GM19372 (cell line): ENCODE measurements around the gene ATG9A.
A peak's percentile ranks its signal among the peaks of the same experiment; 100 is the strongest.
"Not testable (repeated sequence)": the region's sequence is repeated elsewhere in the genome, so short reads cannot be mapped to it uniquely, and the experiment has no call there.

Source experiments
- ATAC-seq: cut with Tn5 transposase; IDR thresholded peaks from one replicate; pipeline ENCODE4 v1.9.1; 2021; ENCODE audit warnings: mild to moderate bottlenecking, low read depth, moderate library complexity; ENCODE audit not compliant: unreplicated experiment

ATG9A gene, protein sequence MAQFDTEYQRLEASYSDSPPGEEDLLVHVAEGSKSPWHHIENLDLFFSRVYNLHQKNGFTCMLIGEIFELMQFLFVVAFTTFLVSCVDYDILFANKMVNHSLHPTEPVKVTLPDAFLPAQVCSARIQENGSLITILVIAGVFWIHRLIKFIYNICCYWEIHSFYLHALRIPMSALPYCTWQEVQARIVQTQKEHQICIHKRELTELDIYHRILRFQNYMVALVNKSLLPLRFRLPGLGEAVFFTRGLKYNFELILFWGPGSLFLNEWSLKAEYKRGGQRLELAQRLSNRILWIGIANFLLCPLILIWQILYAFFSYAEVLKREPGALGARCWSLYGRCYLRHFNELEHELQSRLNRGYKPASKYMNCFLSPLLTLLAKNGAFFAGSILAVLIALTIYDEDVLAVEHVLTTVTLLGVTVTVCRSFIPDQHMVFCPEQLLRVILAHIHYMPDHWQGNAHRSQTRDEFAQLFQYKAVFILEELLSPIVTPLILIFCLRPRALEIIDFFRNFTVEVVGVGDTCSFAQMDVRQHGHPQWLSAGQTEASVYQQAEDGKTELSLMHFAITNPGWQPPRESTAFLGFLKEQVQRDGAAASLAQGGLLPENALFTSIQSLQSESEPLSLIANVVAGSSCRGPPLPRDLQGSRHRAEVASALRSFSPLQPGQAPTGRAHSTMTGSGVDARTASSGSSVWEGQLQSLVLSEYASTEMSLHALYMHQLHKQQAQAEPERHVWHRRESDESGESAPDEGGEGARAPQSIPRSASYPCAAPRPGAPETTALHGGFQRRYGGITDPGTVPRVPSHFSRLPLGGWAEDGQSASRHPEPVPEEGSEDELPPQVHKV

DNA sequence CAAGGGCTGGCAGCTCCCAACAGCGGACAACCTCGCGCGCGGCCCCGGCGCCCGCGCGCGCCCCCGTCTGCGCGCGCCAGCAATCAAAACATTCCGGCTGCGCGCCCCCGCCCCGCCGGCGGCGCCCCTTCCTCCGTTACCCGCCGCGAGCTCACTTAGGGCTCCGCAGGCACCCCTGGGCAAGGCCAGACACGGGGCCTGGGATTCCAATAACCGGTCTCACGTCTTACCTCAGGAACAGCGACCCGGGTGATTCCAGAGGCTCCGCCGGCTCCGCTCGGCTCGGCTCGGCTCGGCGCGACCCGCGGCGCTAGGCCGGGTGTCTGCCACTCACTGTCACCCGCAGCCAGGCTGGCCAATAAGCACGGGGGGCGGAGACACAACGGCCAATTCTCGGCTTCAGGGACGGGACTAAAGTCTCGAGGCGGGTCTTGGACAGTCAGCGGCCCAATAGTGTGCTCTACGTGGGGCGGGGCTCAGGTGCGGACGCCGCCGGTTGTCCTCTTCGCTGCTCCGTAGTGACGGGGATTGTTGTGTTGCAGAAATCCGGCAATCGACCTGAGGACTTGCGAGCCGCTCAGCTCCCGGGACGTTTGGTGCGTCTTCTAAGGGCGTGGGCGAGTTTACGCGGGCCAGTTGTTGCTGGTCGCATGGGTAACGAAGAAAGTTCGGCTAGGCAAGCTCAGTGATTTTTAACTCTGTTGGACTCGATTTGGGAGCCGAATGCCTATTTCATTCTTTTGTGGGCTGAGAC, at the start of gene ATG9A, which contains the start of gene ANKZF1:
Gene ATG9A (minus strand): TSS at position 332 of the 754 bp plus-strand sequence. CDS start 1,612 bp downstream, outside the sequence.
Gene ANKZF1 (plus strand): TSS at position 502 of the 754 bp plus-strand sequence. CDS start 452 bp downstream, outside the sequence.
- ATAC-seq: peak; percentile 91

DNA sequence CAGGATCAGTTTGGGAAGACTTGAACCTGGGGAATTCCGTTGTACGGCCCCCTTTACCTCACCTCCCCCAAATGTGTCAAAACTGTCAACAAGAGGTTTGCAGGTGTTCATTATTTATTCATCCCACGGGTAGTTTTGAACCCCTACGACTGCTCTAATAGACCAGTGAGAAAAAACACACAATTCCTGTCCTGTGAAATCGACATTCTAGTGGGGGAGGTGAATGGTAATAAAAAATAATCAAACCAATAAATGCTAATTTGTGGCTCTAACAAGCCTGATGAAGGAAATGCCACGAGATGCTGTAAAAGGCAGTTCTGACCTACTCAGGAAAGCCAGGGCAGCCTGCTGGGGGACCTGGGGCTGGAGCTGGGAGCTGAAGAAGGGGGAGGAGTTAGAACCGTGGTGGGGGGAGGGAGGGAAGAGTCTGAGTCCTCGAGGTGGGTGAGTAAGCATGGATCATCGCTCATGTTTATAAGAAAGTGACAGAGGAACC, 49.3 kb upstream of the ATG9A start:
- no peak for ATAC-seq

DNA sequence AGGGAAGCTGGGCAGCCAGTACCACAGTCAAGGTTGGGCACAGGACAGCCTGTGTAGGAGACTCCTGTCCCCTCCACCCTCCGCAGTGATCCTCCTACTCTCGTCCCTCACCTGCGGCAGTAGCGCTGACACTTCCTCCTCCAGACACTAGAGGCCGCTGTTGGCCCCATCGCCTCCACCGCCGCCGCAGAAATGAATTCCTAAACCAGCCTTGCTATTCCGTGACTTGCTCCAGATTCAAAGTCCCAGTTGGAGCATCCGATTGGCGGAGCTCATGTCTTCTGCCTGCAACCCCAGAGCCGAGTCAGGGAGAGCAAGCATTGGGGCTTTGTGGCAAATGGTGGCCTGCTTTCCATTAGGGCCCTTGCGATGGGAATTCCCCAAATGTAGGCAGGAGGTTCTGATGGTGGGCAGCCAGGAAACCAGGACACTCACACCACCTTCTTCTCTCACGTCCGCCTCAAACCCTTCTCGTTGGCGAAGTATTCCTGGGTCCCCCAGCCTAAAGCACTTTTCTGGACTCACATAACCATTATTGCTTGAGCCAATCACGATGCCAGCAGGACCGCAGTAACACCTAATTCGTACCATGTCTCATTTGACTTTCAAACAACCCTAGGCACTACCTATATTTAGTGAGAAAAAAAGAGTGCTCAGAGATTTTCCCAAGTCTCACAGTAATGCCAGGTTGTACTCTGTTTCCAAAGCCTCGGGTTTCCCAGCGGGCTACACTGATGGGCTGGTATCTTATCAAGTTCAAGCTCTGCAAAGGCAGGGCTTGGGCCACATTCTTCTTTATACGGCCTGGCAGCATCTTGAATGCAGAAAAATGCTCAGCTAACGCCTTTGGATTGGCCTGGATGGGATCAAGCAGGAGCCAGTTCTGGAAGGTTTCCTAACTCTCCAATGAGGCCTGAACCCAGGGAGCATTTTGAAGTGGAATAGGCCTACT, 48.5 kb upstream of the ATG9A start:
- ATAC-seq: peak; percentile 23

DNA sequence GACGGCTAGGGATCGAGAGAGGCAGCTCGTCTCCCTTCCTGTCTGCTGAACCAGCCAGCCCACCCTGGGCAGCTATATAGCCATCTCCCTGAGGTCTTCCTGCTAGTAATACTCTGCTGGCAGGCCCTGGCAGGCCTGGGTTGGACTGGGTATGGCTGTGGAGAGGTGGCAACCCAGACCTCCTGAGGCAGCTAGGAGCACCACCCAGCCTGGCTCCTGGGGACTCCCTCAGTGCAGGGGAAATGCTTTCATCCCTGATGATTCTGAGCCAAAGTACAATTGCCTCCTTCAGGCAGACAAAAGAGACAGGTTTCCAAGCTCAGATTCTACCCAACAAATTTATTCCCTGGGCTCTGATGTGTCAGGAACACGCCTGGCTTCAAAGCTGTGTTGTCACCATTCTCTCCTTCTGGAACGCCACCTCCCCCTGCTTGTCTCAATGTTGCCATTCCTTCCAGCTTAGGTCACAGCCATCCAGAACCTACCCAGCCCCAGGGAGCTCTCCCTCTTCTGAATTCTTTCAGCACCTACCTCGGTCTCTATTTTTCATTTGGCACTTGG, 45.0 kb upstream of the ATG9A start:
- no peak for ATAC-seq

DNA sequence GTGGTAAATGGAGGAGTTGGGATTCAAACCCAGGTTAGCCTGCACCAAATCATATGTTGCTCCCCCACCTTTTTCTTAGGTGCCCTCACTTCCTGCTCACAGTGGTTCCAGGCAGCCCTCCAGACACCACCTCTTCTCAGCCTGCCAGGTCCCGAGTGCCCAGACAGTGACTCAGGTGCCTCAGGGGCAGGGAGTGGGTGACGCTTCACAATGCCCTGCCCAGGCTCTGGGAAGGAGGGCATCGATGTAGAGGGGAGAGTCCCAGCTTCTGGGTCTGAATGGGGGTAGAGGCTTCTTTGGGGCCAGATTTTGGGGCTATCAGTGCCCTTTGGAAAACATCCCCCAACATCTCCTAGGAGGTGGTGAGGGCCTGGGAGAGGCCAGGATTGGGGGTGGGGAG, 44.5 kb upstream of the ATG9A start:
- no peak for ATAC-seq

DNA sequence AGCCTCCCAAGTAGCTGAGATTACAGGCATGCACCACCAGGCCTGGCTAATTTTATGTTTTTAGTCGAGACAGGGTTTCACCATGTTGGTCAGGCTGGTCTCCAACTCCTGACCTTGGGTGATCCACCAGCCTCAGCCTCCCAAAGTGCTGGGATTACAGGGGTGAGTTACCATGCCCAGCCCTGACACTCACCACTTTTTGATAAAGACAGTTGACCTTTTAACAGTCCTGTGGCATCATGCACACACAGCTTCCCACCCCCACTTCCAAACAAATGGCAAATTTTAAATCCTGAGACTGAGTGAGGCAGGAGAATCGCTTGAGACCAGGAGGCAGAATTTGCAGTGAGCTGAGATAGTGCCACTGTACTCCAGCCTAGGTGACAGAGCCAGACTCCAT, 43.6 kb upstream of the ATG9A start:
- ATAC-seq: no peak

DNA sequence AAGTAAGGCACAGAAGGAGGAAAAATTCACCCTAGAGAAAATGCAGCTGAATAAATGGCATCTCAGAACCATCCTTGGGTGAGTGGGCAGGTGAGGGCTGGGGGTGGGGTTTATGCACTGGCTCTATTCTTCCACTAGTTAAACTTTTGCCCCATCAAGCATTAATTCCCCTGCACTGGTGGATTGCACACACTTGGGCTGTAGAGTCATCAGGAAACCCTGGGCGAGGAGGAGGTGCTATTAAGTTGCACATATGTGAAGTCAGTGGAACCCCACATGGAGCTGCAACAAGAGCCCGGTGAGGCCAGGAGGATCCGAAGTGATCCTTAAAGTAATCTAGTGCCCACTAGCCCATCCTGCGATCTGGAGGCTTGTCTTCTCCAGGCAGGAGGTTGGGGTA, 42.9 kb upstream of the ATG9A start:
- no peak for ATAC-seq

DNA sequence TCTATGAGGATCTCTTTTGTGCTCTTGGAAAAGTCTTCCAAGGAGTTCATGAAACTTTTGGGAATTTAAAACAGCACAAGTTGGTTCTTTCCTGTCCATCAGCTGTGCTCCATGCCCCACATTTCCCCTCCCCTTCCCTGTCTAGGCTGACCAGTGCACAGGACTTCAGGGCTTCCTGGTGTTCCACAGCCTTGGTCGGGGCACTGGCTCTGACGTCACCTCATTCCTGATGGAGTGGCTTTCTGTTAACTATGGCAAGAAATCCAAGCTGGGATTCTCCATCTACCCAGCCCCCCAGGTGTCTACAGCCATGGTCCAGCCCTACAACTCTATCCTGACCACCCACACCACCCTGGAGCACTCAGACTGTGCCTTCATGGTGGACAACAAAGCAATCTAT, 41.6 kb upstream of the ATG9A start:
- no peak for ATAC-seq

DNA sequence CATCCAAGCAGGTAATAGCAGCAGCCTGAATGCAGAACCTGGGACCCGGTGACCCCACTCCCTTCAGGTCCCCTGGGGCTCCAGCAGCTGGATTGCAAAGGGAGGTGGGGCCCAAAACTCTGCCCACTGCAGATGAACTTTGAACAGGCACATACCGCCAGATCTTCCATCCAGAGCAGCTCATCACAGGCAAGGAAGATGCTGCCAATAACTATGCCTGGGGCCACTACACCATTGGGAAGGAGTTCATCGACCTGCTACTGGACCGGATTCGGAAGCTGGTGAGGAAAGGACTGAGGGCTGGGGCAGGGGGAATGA, 40.6 kb upstream of the ATG9A start:
- ATAC-seq: no peak

DNA sequence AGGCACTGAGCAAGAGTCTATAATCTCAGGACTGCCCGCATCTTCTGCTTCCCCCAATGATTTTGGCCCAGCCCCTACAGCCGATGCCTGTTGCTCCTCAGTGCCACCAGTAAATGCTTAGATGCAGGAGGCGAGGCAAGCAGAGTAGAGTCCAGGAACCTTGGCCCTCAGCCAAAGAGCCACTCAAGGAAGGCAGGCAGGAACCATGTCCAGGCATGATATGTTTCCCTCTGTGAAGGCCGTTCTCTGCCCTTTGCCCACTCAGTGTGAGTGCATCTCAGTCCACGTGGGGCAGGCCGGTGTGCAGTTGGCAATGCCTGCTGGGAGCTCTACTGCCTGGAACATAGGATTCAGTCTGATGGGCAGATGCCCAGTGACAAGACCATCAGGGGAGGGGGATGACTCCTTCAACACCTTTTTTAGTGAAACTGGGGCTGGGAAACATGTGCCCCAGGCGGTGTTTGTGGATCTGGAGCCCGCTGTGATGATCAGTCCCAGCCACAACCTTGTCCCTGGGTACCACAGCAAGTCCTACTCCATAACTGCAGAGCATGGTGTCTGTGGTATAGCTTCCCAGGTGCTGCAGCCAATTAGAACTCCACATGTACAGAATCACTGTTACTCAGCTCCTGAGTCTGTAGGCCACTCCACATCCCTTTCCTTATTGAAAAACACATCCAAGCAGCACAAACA, 40.1 kb upstream of the ATG9A start:
- no peak for ATAC-seq

DNA sequence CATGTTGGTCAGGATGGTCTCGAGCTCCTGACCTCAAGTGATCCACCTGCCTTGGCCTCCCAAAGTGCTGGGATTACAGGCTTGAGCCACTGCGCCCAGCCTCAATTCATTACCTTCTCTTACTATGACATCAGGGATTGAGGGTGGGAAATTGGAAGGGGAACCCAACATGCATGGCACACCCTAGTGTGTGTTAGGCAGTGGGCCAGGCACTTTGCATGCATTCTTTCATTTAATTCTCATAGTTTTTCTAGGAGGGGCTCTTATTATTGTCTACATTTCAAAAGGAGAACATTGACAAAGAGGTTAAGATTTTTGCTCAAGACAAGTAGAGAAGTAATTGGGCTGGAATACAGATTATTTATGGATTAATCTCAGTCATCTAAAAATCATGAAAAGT, 38.9 kb upstream of the ATG9A start:
- no peak for ATAC-seq

DNA sequence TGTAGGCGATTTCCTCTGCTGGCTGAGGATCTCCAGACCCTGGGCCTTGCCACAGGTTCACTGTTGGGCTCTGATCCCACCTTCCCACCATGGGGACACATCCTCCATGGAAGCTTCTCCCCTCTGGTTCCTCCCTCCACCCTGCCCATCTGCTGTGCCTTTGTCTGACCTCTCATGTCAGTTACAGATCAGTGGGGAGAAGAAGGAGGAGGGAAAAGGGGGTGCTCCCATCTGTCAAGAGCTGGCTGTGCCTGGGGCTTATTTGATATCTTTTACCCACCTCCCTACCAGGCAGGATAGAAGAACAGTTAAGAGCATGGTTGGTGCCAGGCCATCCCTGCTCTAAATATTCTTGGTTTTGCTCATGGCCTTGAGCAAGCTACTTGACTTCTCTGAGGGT, 37.5 kb upstream of the ATG9A start:
- ATAC-seq: no peak

DNA sequence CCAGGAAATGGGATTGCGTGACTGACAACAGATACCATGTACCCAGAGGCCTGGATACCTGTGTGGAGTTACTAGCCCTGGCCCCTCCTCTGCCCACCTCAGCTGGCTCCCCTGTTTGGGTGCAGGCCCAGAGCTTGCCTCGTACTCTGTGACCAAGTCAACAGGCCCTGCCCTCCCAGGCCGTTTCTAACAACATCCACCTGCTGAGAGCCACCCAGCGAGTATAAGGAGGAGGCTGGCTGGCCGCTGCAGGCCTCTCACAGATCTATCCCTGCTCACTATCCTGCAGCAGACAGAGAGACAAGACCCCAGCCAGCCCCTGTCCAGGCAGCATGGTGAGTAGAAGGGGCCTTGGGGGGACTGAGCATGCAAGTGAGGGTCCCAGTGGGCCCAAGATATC, 36.8 kb upstream of the ATG9A start:
- ATAC-seq: no peak

DNA sequence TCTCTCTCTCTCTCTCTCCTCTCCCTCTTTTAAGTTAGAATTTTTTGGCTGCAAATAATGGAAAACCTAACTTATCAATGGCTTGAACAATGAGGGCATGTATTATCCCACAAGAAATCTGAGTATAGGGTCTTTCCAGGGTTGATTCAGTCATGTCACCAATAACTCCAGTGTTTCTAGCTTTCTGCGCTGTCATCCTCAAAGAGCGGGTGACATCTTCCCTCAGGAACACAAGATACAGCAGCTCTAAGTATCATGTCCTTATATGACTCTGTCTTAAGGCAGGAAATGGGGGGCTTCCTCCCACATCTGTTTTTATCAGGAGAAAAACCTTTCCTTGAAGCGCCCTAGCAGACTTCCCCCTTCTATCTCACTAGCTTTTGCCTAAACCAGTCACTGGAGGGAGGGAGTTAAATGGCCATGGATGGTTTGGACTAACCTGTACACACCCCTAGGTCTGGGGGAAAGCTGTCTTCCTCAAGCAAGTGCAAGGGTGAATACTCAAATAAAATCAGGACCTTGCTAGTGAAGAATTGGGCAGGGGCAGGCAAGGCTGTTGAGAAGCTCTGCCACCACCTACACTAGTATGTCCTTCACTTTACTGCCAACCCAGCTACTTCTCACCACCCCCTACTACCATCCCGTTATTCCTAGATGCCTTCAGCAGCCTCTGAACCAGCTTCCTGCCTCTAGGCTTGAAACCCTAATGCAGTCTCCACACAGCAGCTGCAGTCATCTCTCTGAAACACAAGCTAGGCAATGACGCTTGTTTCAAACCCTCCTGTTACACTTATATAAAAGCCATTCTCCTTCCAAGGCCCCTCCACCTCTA, 31.8 kb upstream of the ATG9A start:
- ATAC-seq: no peak

DNA sequence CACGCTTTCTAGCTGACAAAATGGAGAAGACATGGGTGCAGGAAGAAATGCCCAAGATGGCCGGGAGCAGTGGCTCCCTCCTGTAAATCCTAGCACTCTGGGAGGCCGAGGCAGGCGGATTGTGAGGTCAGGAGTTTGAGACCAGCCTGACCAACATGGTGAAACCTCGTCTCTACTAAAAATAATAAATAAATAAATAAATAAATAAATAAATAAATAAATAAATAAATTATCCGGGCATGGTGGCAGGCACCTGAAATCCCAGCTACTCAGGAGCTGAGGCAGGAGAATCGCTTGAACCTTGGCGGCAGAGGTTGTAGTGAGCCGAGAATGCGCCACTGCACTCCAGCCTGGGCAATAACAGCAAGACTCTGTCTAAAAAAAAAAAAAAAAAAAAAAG, 29.5 kb upstream of the ATG9A start:
- not testable (repeated sequence) for ATAC-seq

DNA sequence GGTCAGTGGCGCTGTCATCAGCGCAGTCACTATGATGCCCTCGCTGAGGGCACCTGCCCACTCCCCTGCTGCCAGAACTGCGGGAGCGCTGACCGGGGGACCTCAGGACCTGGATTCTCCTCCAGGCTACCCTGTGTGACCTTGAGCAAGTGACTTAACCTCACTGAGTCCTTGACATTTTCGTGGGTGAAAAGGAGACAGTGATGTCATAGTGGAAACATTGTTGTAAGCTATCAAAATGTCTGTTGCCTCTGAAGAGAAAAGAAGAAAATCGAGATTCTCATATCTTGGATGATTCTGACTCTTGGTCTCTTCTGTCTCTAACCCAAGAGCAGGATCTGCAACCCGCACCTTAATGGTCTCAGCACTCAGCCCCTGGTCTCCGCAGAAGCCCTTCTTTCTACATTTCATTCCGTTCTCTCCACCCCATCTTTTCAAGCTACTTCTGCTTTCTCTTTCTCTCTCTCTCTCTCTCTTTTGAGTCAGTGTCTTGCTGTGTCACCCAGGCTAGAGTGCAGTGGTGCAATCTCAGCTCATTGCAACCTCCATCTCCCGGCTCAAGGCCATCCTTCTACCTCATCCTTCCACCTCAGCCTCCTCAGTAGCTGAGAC, 25.3 kb upstream of the ATG9A start:
- ATAC-seq: peak; percentile 30

DNA sequence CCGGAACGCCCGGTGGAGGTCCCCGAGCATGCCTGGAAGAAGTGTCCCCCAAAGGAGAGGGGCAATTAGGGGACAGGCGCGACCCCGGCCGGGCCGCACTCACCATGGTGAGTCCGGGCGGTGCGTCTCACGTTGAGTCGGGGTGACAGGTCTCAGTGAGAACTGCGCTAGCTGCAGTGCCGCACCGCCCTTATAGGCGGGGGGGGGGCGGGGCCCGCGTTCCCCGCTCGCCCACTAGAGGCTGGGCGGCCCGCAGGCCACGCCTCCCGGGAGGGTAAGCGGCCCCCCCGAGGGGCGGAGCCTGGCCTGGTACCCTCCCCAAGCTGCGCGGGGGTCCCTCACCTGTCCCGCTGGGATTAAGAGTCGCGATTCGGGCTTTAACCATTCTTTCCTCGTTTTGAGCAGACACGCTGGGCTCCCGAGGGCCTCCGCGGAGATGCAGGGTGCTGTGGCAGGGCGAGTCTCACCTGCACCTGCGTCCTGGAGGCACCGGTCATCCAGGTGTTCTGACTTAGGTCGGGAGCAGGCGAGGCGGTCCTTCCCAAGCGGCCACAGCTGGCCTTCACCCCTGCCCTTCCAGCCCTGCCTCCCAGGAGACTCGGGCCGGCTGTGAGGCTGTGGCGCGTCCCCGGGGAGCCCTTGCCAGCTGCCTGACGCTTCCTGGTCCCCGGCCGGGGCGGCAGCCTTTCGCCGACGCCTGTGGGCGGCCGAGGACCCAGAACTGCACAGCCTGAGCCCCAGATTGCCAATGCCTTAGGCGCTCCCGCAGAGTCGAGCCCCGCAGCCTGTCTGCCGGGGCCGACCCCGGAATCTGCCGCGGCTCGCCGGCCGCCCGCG, 24.5 kb upstream of the ATG9A start, which contains the start of gene TUBA4A:
Gene TUBA4A (minus strand): TSS at position 166 of the 837 bp plus-strand sequence. CDS start 60 bp downstream, at position 106.
- peak; percentile 48 for ATAC-seq
